ENCODE data around the gene PLCB1.

GRCh38 chr20:8421981-8422380, 289.9 kb downstream of the PLCB1 start:
- no peak for TF ChIP-seq CTCF (conservative IDR thresholded peaks at IDR 0.05; ENCODE audit: low read depth, low read length)
- TF ChIP-seq EZH2 (IDR thresholded peaks at IDR 0.05; ENCODE audit: borderline replicate concordance, low read depth, low read length, poor library complexity, severe bottlenecking): no peak
